Chondrocyte (in vitro differentiated cells): ENCODE data around the gene GLS. TPM values are rescaled to one million over a fixed set of nuclear protein-coding genes. Genes with fewer than 3 reads are reported as not detected.
A peak's percentile ranks its signal among the peaks of the same experiment; 100 is the strongest.

Experiments used
- DNase-seq: peaks from one replicate; pipeline ENCODE4 v3.0.0; 2021; ENCODE audit warnings: mixed read lengths, low spot score
- H3K27ac Mint-ChIP-seq: one replicate; pipeline ENCODE4 v1.8.0; 2021; ENCODE audit warnings: mild to moderate bottlenecking, moderate library complexity, mixed read lengths; ENCODE audit not compliant: unreplicated experiment
- H3K27me3 Mint-ChIP-seq: 2 replicates; pipeline ENCODE4 v1.8.0; 2021; ENCODE audit warnings: low read depth, mixed read lengths
- H3K36me3 Mint-ChIP-seq: 2 replicates; pipeline ENCODE4 v1.8.0; 2021; ENCODE audit warnings: low read depth, mixed read lengths
- H3K4me1 Mint-ChIP-seq: 2 replicates; pipeline ENCODE4 v1.8.0; 2021; ENCODE audit warnings: low read depth, mild to moderate bottlenecking, mixed read lengths
- H3K4me3 Mint-ChIP-seq: one replicate; pipeline ENCODE4 v1.8.0; 2021; ENCODE audit warnings: mild to moderate bottlenecking, moderate library complexity, mixed read lengths; ENCODE audit not compliant: unreplicated experiment
- H3K9me3 Mint-ChIP-seq: 2 replicates; pipeline ENCODE4 v1.8.0; 2021; ENCODE audit warnings: low read depth, mixed read lengths
- total RNA-seq: library from RNA; stranded (reverse); gene quantifications from 3 replicates; pipeline ENCODE4 v1.2.1, GENCODE V29; 2021
- TF ChIP-seq, protein P1 (sequence below): fragments of 200-600 bp; sonication (generic); IDR thresholded peaks from 2 replicates; pipeline ENCODE4 v1.5.0; 2021; ENCODE audit warnings: antibody characterized with exemption, mild to moderate bottlenecking, moderate library complexity

The GLS gene
- total RNA-seq, 1 donor from 2014 or later = 234 TPM

DNA sequence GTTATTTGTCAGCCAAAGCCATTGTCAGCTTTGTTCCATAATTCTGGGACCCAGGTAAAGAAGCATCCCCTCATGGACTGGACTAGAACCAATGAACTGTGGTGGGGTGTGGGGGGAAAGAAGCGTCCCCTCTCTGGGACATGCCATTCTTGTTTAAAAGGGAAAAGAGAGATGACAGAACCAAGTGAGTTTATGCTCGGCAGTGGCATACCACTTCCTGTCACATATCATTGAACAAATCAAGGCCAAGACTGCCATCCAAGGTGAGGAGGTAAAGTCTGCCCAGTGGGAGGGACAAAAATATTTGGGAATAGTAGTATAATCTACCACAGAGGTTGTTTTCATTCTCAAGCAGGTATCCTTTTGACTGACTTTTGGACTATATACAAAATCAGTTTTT lies 4.7 kb upstream of the GLS start:
- H3K27me3 Mint-ChIP-seq = no peaks in the 10 kb centered on the region
- peaks cover 26% of the 10 kb centered on the region for H3K4me1 Mint-ChIP-seq
- no peak for DNase-seq
- peaks cover 4% of the 10 kb centered on the region for H3K9me3 Mint-ChIP-seq
- H3K36me3 Mint-ChIP-seq = peaks cover 2% of the 10 kb centered on the region
- TF ChIP-seq, protein P1, sequence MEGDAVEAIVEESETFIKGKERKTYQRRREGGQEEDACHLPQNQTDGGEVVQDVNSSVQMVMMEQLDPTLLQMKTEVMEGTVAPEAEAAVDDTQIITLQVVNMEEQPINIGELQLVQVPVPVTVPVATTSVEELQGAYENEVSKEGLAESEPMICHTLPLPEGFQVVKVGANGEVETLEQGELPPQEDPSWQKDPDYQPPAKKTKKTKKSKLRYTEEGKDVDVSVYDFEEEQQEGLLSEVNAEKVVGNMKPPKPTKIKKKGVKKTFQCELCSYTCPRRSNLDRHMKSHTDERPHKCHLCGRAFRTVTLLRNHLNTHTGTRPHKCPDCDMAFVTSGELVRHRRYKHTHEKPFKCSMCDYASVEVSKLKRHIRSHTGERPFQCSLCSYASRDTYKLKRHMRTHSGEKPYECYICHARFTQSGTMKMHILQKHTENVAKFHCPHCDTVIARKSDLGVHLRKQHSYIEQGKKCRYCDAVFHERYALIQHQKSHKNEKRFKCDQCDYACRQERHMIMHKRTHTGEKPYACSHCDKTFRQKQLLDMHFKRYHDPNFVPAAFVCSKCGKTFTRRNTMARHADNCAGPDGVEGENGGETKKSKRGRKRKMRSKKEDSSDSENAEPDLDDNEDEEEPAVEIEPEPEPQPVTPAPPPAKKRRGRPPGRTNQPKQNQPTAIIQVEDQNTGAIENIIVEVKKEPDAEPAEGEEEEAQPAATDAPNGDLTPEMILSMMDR = no peak
- H3K4me3 Mint-ChIP-seq = no peak overlapping the region
- no peak overlapping the region for H3K27ac Mint-ChIP-seq

DNA sequence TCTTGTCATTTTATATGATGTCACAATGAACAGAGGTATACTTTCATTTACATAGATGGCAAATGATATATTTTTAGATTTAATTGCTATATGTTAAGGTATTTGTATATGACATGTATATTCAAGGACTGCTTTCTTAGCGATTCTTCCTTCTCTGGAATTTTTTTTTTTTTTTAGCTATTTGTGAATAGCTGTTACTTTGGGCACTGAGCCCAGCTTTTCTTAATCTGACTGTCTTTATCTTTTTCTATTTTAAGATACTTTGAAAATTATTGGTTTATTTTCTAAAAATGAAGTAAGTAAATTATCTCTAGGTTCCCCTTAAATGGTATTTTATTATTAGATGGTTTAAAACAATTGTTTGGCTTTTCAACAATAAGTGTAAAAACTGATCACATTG lies 4.0 kb upstream of the GLS start:
- TF ChIP-seq, protein P1 = no peak
- no peak for DNase-seq
- no peaks in the 10 kb centered on the region for H3K27me3 Mint-ChIP-seq
- peaks cover 2% of the 10 kb centered on the region for H3K36me3 Mint-ChIP-seq
- H3K9me3 Mint-ChIP-seq = peaks cover under 1% of the 10 kb centered on the region
- no peak overlapping the region for H3K4me3 Mint-ChIP-seq
- H3K4me1 Mint-ChIP-seq = peaks cover 19% of the 10 kb centered on the region
- no peak overlapping the region for H3K27ac Mint-ChIP-seq

DNA sequence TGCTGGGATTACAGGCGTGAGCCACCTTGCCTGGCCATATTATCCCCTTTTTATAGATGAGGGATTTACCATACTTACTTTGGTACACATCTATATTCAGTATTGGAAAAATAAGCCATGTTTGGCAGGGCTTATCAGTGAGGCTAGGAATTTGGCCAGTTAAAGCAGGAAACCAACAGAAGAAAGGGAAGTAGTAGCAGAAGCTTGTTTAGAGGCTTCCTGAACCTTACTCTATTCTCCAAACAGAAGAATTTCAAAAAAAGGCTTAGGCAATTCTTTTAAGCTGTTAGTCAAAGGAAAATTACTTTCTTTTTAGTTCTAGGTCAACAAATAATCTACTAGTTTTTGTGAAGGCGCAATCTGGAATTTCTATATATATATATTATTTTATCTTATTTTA lies 3.2 kb upstream of the GLS start:
- Mint-ChIP-seq H3K9me3 (no peaks in the 10 kb centered on the region), H3K4me3 (no peak overlapping the region), H3K27ac (no peak overlapping the region), H3K36me3 (peaks cover 7% of the 10 kb centered on the region), H3K4me1 (peaks cover 18% of the 10 kb centered on the region), H3K27me3 (no peaks in the 10 kb centered on the region)
- TF ChIP-seq, protein P1 = no peak
- DNase-seq = no peak

DNA sequence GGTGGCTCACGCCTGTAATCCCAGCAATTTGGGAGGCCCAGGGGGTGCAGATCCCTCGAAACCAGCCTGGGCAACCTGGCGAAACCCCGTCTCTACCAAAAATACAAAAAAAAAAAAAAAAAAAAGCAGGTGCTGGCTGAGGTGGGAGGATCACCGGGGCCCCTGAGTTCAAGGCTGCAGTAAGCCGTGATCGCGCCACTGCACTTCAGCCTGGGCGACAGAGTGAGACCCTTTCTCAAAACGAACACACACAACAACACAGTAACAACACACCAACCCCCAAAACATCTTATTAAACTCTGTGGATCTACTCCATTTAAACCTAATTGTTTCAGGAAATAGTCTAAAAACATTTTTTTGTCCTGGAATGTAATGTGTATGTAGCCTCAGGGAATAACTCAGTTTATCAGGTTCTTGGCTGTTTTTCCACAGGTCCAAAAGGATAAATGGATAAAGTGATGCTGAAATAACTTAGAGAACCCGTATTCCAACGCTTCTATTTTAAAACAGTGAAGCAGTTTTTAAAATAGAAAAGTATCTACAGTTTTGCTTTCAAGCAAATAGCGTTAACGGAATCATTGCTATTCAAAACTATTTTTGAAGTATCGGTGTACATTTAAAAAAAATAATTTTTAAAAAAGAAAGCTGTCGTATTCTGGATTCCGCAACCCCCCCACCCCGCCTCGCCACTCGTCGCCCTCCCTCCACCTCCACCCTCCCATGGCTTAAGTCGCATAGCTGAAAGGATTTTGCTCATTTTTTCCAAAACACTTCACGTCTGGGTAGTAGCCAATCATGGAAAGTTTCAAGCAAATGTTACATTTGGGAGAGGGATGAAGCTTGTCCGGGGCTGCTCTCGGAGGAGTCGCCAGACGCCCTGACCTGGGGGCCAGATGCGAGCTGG lies 895 bp upstream of the GLS start:
- H3K4me1 Mint-ChIP-seq = peaks cover 27% of the 10 kb centered on the region
- no peaks in the 10 kb centered on the region for H3K27me3 Mint-ChIP-seq
- peak overlapping the region; percentile 98 for H3K27ac Mint-ChIP-seq
- no peaks in the 10 kb centered on the region for H3K9me3 Mint-ChIP-seq
- TF ChIP-seq, protein P1 = no peak
- peak overlapping the region; percentile 92 for H3K4me3 Mint-ChIP-seq
- no peak for DNase-seq
- H3K36me3 Mint-ChIP-seq = peaks cover 11% of the 10 kb centered on the region

DNA sequence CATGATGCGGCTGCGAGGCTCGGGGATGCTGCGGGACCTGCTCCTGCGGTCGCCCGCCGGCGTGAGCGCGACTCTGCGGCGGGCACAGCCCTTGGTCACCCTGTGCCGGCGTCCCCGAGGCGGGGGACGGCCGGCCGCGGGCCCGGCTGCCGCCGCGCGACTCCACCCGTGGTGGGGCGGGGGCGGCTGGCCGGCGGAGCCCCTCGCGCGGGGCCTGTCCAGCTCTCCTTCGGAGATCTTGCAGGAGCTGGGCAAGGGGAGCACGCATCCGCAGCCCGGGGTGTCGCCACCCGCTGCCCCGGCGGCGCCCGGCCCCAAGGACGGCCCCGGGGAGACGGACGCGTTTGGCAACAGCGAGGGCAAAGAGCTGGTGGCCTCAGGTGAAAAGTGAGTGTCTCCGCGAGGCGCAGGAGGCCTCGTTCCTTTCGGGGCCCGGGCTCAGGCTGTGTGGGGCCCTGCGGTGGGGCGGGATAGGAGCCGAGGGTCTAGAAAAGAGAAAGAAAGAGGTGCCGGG lies 520 bp downstream of the GLS start:
- Mint-ChIP-seq H3K36me3 (peaks cover 11% of the 10 kb centered on the region), H3K9me3 (no peaks in the 10 kb centered on the region), H3K4me3 (peak overlapping the region; percentile 93), H3K4me1 (peaks cover 32% of the 10 kb centered on the region), H3K27me3 (no peaks in the 10 kb centered on the region), H3K27ac (peak overlapping the region; percentile 92)
- DNase-seq = no peak
- TF ChIP-seq, protein P1 = no peak
